ENCODE data around the gene TUBG2. TPM values are rescaled to one million over a fixed set of nuclear protein-coding genes. Genes with fewer than 3 reads are reported as not detected.

TUBG2 gene
- total and polyA plus RNA-seq, 4 donors = 6.9 to 22.0 (median 11.7) TPM

GRCh38 chr17:42695500-42695899, 36.4 kb downstream of the TUBG2 start:
- no peak for DNase-seq

GRCh38 chr17:42697108-42697811, 38.2 kb downstream of the TUBG2 start:
- ATAC-seq (ENCODE audit: insufficient read depth, low FRiP score) = no peak
- DNase-seq = no peak
- no peaks in the 10 kb centered on the region for H3K4me1 ChIP-seq (ENCODE audit: control insufficient read depth in 5 of 5, insufficient read depth in 5 of 5, low read length in 5 of 5)
- H3K27me3 ChIP-seq (ENCODE audit: control insufficient read depth in 3 of 3, insufficient read depth in 3 of 3, low read length in 2 of 3) = no peaks in the 10 kb centered on the region
- 95 to 96% methylated on average over 19 of the region's 19 CpGs for WGBS, 2 donors
- peaks cover 2 to 34% (median 9%) of the 10 kb centered on the region in 4 donors for H3K36me3 ChIP-seq (ENCODE audit: control insufficient read depth in 4 of 4, insufficient read depth in 4 of 4, low read length in 4 of 4)
- no peak overlapping the region for H3K4me3 ChIP-seq
- H3K27ac ChIP-seq (ENCODE audit: low read depth in 1 of 2, low read length in 1 of 2) = no peak overlapping the region
- H3K9me3 ChIP-seq (ENCODE audit: control insufficient read depth in 4 of 4, insufficient read depth in 3 of 4, low read length in 3 of 4) = no peaks in the 10 kb centered on the region
- no peak for TF ChIP-seq CTCF (IDR thresholded peaks at IDR 0.05; ENCODE audit: control extremely low read depth, extremely low read depth)
- H3K9ac ChIP-seq (ENCODE audit: insufficient read depth in 1 of 2, low read length in 2 of 2) = no peak overlapping the region

More at GRCh38 chr17:42695500-42695899, 36.4 kb downstream of the TUBG2 start:
- Histone ChIP-seq H3K9ac (ENCODE audit: insufficient read depth in 1 of 2, low read length in 2 of 2) (no peak overlapping the region), H3K36me3 (ENCODE audit: control insufficient read depth in 4 of 4, insufficient read depth in 4 of 4, low read length in 4 of 4) (peaks cover 0 to 29% (median 6%) of the 10 kb centered on the region in 4 donors), H3K9me3 (ENCODE audit: control insufficient read depth in 4 of 4, insufficient read depth in 3 of 4, low read length in 3 of 4) (no peaks in the 10 kb centered on the region), H3K27me3 (ENCODE audit: control insufficient read depth in 3 of 3, insufficient read depth in 3 of 3, low read length in 2 of 3) (no peaks in the 10 kb centered on the region), H3K27ac (ENCODE audit: low read depth in 1 of 2, low read length in 1 of 2) (no peak overlapping the region), H3K4me3 (no peak overlapping the region), H3K4me1 (ENCODE audit: control insufficient read depth in 5 of 5, insufficient read depth in 5 of 5, low read length in 5 of 5) (no peaks in the 10 kb centered on the region)
- WGBS, 2 donors = 94% methylated on average over 20 of the region's 20 CpGs
- no peak for TF ChIP-seq CTCF (IDR thresholded peaks at IDR 0.05; ENCODE audit: control extremely low read depth, extremely low read depth)
- ATAC-seq (ENCODE audit: insufficient read depth, low FRiP score) = no peak

- Histone ChIP-seq H3K27ac (ENCODE audit: low read depth in 1 of 2, low read length in 1 of 2) (peak overlapping the region in 1 of 2 donors; percentile 33), H3K36me3 (ENCODE audit: control insufficient read depth in 4 of 4, insufficient read depth in 4 of 4, low read length in 4 of 4) (peaks cover 9 to 41% (median 15%) of the 10 kb centered on the region in 4 donors), H3K27me3 (ENCODE audit: control insufficient read depth in 3 of 3, insufficient read depth in 3 of 3, low read length in 2 of 3) (peaks cover 0 to 4% (median 0%) of the 10 kb centered on the region in 3 donors), H3K4me3 (no peak overlapping the region), H3K9me3 (ENCODE audit: control insufficient read depth in 4 of 4, insufficient read depth in 3 of 4, low read length in 3 of 4) (no peaks in the 10 kb centered on the region), H3K9ac (ENCODE audit: insufficient read depth in 1 of 2, low read length in 2 of 2) (no peak overlapping the region), H3K4me1 (ENCODE audit: control insufficient read depth in 5 of 5, insufficient read depth in 5 of 5, low read length in 5 of 5) (no peaks in the 10 kb centered on the region)
- WGBS, 2 donors = 71 to 100% methylated on average over 2 of the region's 2 CpGs
- DNase-seq (no peak), ATAC-seq (ENCODE audit: insufficient read depth, low FRiP score) (peak; percentile 5)
- no peak for TF ChIP-seq CTCF (IDR thresholded peaks at IDR 0.05; ENCODE audit: control extremely low read depth, extremely low read depth)
These were observed 39.8 kb downstream of the TUBG2 start for GRCh38 chr17:42698736-42699414.
